Liver (tissue), 9 donors: Measurements from ENCODE around the gene FLNB. TPM values are rescaled to one million over a fixed set of nuclear protein-coding genes. Genes with fewer than 3 reads are reported as not detected.
A peak's percentile ranks its signal among the peaks of the same experiment; 100 is the strongest.

Experiments
- DNase-seq: peaks from one replicate; pipeline ENCODE4 v3.0.0-alpha.2; 2017; ENCODE audit warnings: low spot score
- H3K27ac ChIP-seq, 2 donors: one replicate each; pipeline ENCODE4 v1.7.0; 2013; ENCODE audit warnings: inconsistent platforms in 2 of 2, low read length in 2 of 2, control low read depth in 1 of 2, low read depth in 1 of 2, mild to moderate bottlenecking in 1 of 2
- H3K27me3 ChIP-seq, 4 donors: one replicate each; pipeline versions ENCODE4 v1.6.1 to v1.7.0; 2013; ENCODE audit warnings: low read length in 3 of 4, inconsistent platforms in 1 of 4, mild to moderate bottlenecking in 1 of 4, moderate library complexity in 1 of 4; ENCODE audit not compliant: control insufficient read depth in 4 of 4, insufficient read depth in 4 of 4
- H3K36me3 ChIP-seq, 4 donors: one replicate each; pipeline versions ENCODE4 v1.6.1 to v1.7.0; 2013; ENCODE audit warnings: low read length in 3 of 4, mild to moderate bottlenecking in 3 of 4, low read depth in 1 of 4, moderate library complexity in 1 of 4; ENCODE audit not compliant: control insufficient read depth in 4 of 4, insufficient read depth in 3 of 4
- H3K4me1 ChIP-seq, 4 donors: one replicate each; pipeline versions ENCODE4 v1.6.1 to v1.7.0; 2013; ENCODE audit warnings: low read length in 3 of 4, mild to moderate bottlenecking in 3 of 4, moderate library complexity in 1 of 4; ENCODE audit not compliant: control insufficient read depth in 4 of 4, insufficient read depth in 4 of 4
- H3K4me3 ChIP-seq, 3 donors: one replicate each; pipeline versions ENCODE4 v1.6.1 to v1.7.0; 2013; ENCODE audit warnings: low read length in 3 of 3, control low read depth in 1 of 3, low read depth in 1 of 3, mild to moderate bottlenecking in 1 of 3
- H3K9ac ChIP-seq, 2 donors: one replicate each; pipeline ENCODE4 v1.7.0; 2013; ENCODE audit warnings: low read length in 2 of 2, mild to moderate bottlenecking in 2 of 2, moderate library complexity in 2 of 2, control low read depth in 1 of 2, low read depth in 1 of 2
- H3K9me3 ChIP-seq, 4 donors: one replicate each; pipeline versions ENCODE4 v1.6.1 to v1.7.0; 2013; ENCODE audit warnings: low read length in 3 of 4; ENCODE audit not compliant: control insufficient read depth in 4 of 4
- ATF3 ChIP-seq: IDR thresholded peaks from 2 replicates; pipeline ENCODE4 v1.6.1; 2016; ENCODE audit warnings: antibody characterized with exemption
- CTCF ChIP-seq: fragments of 150-350 bp; IDR thresholded peaks from 2 replicates; pipeline ENCODE4 v1.5.1; 2017; ENCODE audit warnings: improper control_type of control experiment, low read depth, low read length; ENCODE audit not compliant: missing input control
- EGR1 ChIP-seq, 2 donors: IDR thresholded peaks; 2 replicates each; pipeline ENCODE4 v1.6.1; 2016 to 2018; ENCODE audit warnings: antibody characterized with exemption in 2 of 2, low read depth in 2 of 2
- FOXA1 ChIP-seq: IDR thresholded peaks from 2 replicates; pipeline ENCODE4 v1.6.1; 2016; ENCODE audit warnings: antibody characterized with exemption
- FOXA2 ChIP-seq: IDR thresholded peaks from 2 replicates; pipeline ENCODE4 v1.6.1; 2016; ENCODE audit warnings: antibody characterized with exemption
- GABPA ChIP-seq, 2 donors: IDR thresholded peaks in 1 of 2; conservative IDR thresholded peaks in 1 of 2; 2 replicates each; pipeline ENCODE4 v1.6.1; 2016; ENCODE audit warnings: antibody characterized with exemption in 2 of 2, mild to moderate bottlenecking in 1 of 2, moderate library complexity in 1 of 2
- HNF4A ChIP-seq, 2 donors: conservative IDR thresholded peaks; 2 replicates each; pipeline ENCODE4 v1.6.1; 2016; ENCODE audit warnings: antibody characterized with exemption in 2 of 2, mild to moderate bottlenecking in 2 of 2
- HNF4G ChIP-seq: IDR thresholded peaks from 2 replicates; pipeline ENCODE4 v1.6.1; 2016; ENCODE audit warnings: antibody characterized with exemption
- JUND ChIP-seq, 2 donors: IDR thresholded peaks; 2 replicates each; pipeline ENCODE4 v1.6.1; 2016; ENCODE audit warnings: antibody characterized with exemption in 2 of 2
- MAX ChIP-seq: IDR thresholded peaks from 2 replicates; pipeline ENCODE4 v1.6.1; 2016; ENCODE audit warnings: antibody characterized with exemption
- NR2F2 ChIP-seq: IDR thresholded peaks from 2 replicates; pipeline ENCODE4 v1.6.1; 2016; ENCODE audit warnings: antibody characterized with exemption
- RAD21 ChIP-seq, 2 donors: IDR thresholded peaks; 2 replicates each; pipeline ENCODE4 v1.6.1; 2016; ENCODE audit warnings: antibody characterized with exemption in 2 of 2, mild to moderate bottlenecking in 2 of 2
- REST ChIP-seq: IDR thresholded peaks from 2 replicates; pipeline ENCODE4 v1.6.1; 2016; ENCODE audit warnings: antibody characterized with exemption, mild to moderate bottlenecking
- RXRA ChIP-seq, 2 donors: IDR thresholded peaks; 2 replicates each; pipeline ENCODE4 v1.6.1; 2017 to 2018; ENCODE audit warnings: antibody characterized with exemption in 2 of 2, mild to moderate bottlenecking in 1 of 2
- SP1 ChIP-seq: IDR thresholded peaks from 2 replicates; pipeline ENCODE4 v1.6.1; 2018; ENCODE audit warnings: antibody characterized with exemption, mild to moderate bottlenecking
- TAF1 ChIP-seq: conservative IDR thresholded peaks from 2 replicates; pipeline ENCODE4 v1.6.1; 2016; ENCODE audit warnings: antibody characterized with exemption, mild to moderate bottlenecking
- YY1 ChIP-seq: IDR thresholded peaks from 2 replicates; pipeline ENCODE4 v1.6.1; 2016; ENCODE audit warnings: antibody characterized with exemption, mild to moderate bottlenecking
- ZBTB33 ChIP-seq: IDR thresholded peaks from 2 replicates; pipeline ENCODE4 v1.6.1; 2016; ENCODE audit warnings: antibody characterized with exemption
- whole genome bisulfite sequencing: extraction: QIAGEN DNeasy Blood & Tissue Kit; methylation state at CpG from one replicate; pipeline ENCODE4 v1.1.7; 2013; 5-methylcytosine and 5-hydroxymethylcytosine counted together
- polyA plus RNA-seq, 2 donors: library from polyadenylated mRNA; stranded (reverse) in 1 of 2; unstranded in 1 of 2; fragments of 200-250 nt in 1 of 2; fragments of >200 nt in 1 of 2; fragmentation: Nextera tagmentation in 1 of 2; extraction: Ambion mirVana in 1 of 2; gene quantifications; one replicate each; pipeline versions ENCODE4 v1.2.1 to v1.2.3, GENCODE V29; 2013 to 2015
- total RNA-seq, 2 donors: library from RNA; depleted of rRNA; stranded (reverse); fragments of >200 nt; gene quantifications; one replicate each; pipeline ENCODE4 v1.2.3, GENCODE V29; 2014
- donor health status: healthy.
- donor health status: healthy.
- donor health status: healthy.
- donor health status: healthy.
- donor health status: healthy.

FLNB gene
- total and polyA plus RNA-seq, 4 donors: 22.9 to 124 (median 44.3) TPM

GRCh38 chr3:58012302-58012701, 4.1 kb downstream of the FLNB start:
- Histone ChIP-seq H3K36me3 (no peaks in the 10 kb centered on the region), H3K27ac (peak overlapping the region in 1 of 2 donors; percentile 32), H3K9me3 (no peaks in the 10 kb centered on the region), H3K27me3 (no peaks in the 10 kb centered on the region), H3K9ac (no peak overlapping the region), H3K4me3 (no peak overlapping the region), H3K4me1 (peaks cover 10 to 77% (median 46%) of the 10 kb centered on the region in 4 donors)
- DNase-seq: no peak
- TF ChIP-seq NR2F2 (no peak), RXRA (IDR thresholded peaks at IDR 0.05) (no peak), JUND (IDR thresholded peaks at IDR 0.05) (no peak), EGR1 (IDR thresholded peaks at IDR 0.05; ENCODE audit: low read depth in 2 of 2) (no peak), FOXA2 (no peak), YY1 (no peak), CTCF (no peak), ZBTB33 (no peak), GABPA (IDR thresholded peaks at IDR 0.05 in 1 of 2, conservative IDR thresholded peaks at IDR 0.05 in 1 of 2) (no peak), HNF4G (no peak), REST (no peak), FOXA1 (no peak), HNF4A (conservative IDR thresholded peaks at IDR 0.05) (no peak), RAD21 (IDR thresholded peaks at IDR 0.05) (no peak), MAX (no peak), TAF1 (no peak), SP1 (no peak), ATF3 (no peak)
- 85% methylated on average over 1 of the region's 1 CpG for WGBS
